ENCODE results near the gene IGFL1.

- TF ChIP-seq GATA2 (IDR thresholded peaks at IDR 0.05; ENCODE audit: low read depth, low read length) (no peak), GATA3 (IDR thresholded peaks at IDR 0.05; ENCODE audit: low read depth, low read length) (no peak)
Observed at GRCh38 chr19:46197314-46198070, 32.0 kb upstream of the IGFL1 start.

Data from SH-SY5Y (cell line).